ENCODE data around the gene TNIP2. TPM values are rescaled to one million over a fixed set of nuclear protein-coding genes. Genes with fewer than 3 reads are reported as not detected.

The TNIP2 gene
- total RNA-seq, 2 donors from 2014 or later: 43.6 to 61.3 TPM

DNA sequence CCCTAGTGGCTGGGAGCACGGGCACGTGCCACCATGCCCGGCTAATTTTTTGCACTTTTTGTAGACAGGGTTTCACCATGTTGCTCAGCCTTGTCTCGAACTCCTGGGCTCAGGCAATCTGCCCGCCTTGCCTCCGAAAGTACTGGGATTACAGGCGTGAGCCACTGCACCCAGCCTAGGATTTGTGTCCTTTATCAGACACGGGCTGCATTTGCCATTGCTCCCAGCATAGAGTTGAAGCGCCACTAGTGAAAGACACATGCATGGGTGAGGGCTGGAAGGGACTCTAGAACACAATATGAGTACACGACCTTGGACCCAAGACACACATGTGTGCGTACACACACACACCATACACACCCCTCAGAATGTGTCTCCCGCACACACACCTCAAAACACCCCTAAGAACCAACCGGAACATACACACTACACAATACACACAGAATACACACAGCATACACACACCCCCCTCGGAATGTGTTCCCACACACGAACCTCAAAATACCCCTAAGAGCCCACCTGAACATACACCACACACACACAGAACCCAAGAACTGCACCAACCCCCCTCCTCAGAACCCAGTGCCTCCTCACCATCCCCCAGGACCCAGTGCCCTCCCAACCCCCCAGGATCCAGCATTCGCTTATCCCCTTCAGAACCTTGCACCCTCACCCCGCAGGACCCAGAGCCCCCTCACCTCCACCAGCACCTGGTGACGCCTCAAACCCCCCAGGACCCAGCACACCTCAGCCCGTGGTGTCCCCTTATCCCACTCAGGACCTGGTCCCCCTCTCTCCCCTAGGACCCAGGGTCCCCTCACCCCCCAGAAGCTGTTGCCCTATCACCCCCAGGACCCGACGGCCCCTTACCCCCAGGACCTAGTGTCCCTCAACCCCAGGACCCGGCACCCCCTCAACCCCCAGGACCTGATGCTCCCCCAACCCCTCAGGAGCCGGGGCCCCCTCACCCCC, 1.0 kb downstream of the TNIP2 start:
- peak overlapping the region; percentile 42 to 93 for H3K9ac ChIP-seq (ENCODE audit: low read depth in 2 of 2, low read length in 2 of 2)
- H3K4me3 ChIP-seq: peak overlapping the region; percentile 71
- no peaks in the 10 kb centered on the region for H3K9me3 ChIP-seq
- intact Hi-C loops (cut with DNase I): no loop called here
- TF ChIP-seq, protein P1, sequence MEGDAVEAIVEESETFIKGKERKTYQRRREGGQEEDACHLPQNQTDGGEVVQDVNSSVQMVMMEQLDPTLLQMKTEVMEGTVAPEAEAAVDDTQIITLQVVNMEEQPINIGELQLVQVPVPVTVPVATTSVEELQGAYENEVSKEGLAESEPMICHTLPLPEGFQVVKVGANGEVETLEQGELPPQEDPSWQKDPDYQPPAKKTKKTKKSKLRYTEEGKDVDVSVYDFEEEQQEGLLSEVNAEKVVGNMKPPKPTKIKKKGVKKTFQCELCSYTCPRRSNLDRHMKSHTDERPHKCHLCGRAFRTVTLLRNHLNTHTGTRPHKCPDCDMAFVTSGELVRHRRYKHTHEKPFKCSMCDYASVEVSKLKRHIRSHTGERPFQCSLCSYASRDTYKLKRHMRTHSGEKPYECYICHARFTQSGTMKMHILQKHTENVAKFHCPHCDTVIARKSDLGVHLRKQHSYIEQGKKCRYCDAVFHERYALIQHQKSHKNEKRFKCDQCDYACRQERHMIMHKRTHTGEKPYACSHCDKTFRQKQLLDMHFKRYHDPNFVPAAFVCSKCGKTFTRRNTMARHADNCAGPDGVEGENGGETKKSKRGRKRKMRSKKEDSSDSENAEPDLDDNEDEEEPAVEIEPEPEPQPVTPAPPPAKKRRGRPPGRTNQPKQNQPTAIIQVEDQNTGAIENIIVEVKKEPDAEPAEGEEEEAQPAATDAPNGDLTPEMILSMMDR (IDR thresholded peaks at IDR 0.05): no peak
- no peaks in the 10 kb centered on the region for H3K27me3 ChIP-seq
- H3K4me1 ChIP-seq: peaks cover 10% of the 10 kb centered on the region
- H3K27ac ChIP-seq: peak overlapping the region; percentile 95
- H3K36me3 ChIP-seq: no peaks in the 10 kb centered on the region
- DNase-seq: no peak

DNA sequence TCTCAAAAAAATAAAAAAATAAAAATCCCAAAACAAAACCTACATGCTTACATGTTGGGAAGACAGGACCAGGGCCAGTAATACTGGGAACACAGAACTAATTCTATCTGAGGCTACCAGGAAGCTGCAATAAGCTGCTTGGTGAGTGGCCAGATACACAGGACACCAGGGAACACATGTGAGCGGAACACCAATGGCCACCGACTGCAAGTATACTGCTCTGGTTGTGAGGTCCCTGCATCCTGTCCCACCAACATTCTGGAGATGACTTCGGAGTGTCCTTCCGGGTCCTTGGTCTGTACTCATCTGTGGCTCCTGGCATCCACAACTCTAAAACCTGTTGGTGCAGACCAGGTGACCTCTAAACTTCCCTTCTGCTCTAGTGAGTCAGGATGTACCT, 2.7 kb downstream of the TNIP2 start:
- no peak overlapping the region for H3K27ac ChIP-seq
- no peak overlapping the region for H3K9ac ChIP-seq (ENCODE audit: low read depth in 2 of 2, low read length in 2 of 2)
- H3K4me3 ChIP-seq: no peak overlapping the region
- intact Hi-C loops (cut with DNase I): no loop called here
- no peaks in the 10 kb centered on the region for H3K36me3 ChIP-seq
- H3K27me3 ChIP-seq: no peaks in the 10 kb centered on the region
- TF ChIP-seq, protein P1 (IDR thresholded peaks at IDR 0.05): no peak
- no peak for DNase-seq
- H3K9me3 ChIP-seq: no peaks in the 10 kb centered on the region
- H3K4me1 ChIP-seq: peaks cover 10% of the 10 kb centered on the region

DNA sequence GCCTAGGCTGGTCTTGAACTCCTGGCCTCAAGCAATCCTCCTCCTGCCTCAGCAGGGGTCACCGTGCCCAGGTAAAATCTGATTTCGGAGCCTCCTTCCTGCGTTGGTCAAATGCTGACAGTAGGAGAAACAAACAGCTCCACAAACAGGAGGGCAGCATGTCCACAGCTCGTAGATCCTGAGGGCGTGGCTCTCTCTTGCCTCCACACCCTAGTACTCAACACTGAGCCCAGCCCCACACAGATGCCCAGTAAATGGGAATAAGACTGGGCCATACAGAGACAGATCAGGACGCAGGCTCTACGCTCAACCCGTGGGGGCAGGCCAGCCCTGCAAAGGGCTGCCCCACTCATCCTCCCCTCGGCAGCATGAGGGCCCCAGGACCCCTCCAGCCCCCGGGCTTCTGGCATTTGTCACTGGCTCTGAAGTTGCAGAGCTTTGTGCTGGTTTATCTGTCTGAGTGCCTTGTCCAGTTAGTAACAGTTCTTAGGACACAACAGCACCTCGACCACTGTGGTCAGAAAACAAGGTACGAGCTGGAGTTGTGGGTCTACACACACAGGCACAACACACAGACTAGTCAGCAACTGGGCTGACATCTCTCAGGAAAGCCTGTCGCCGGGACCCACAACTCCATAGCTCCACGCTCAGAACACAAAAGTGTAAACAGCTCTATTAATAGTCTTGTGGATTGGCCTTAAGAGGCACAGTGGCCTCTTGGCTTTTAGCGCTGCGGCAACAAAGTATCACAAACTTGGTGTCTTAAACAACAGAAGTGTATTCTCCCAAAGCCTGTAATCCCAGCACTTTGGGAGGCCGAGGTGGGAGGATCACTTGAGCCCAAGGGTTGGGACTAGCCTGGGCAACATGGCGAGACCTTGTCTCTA, 5.2 kb downstream of the TNIP2 start:
- Histone ChIP-seq H3K4me1 (peaks cover 13% of the 10 kb centered on the region), H3K27me3 (no peaks in the 10 kb centered on the region), H3K27ac (no peak overlapping the region), H3K9me3 (no peaks in the 10 kb centered on the region), H3K9ac (ENCODE audit: low read depth in 2 of 2, low read length in 2 of 2) (peak overlapping the region; percentile 29 to 30), H3K36me3 (peaks cover 6% of the 10 kb centered on the region), H3K4me3 (no peak overlapping the region)
- peak; percentile 72 for DNase-seq
- intact Hi-C loops (cut with DNase I): no loop called here
- TF ChIP-seq, protein P1 (IDR thresholded peaks at IDR 0.05): no peak

DNA sequence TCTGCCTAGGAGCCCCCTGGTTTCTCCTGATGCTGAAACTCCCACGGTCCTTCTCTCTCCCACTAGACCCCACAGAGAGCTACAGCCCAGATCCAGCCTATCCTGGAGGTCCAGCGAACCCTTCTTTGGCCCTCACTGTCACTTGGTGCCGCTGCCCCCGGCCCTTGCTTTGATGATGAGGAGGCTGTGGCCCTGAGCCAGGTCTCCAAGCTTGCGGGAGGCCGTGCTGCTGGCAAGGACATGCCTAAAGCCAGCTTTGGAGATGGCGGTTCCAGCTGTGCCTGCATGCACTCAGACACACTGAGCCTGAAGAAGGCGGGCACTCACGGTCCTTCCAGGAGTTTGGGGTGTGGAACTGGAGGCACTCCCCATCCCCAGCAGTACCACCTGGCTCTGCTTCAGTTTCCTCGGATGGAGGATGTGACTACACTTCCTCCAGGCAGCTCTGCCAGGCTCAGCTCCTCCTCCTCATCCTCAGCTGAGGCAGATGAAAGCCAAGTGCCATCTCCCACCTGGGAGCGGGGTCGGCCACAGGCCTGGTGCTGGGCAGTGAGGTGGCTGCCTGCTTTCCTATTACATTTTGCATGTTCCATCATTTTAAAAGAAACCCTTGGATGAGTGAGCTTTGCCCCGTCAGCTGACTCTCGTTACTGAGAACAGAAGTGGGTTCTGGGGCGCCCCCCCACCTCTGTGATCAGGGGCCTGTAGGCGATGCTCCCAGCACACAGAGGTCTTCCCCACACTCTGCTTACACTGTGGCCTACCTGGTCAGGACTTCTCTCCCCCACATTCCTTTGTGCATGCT, 9.0 kb downstream of the TNIP2 start:
- peak overlapping the region; percentile 39 for H3K27ac ChIP-seq
- H3K27me3 ChIP-seq: no peaks in the 10 kb centered on the region
- H3K4me1 ChIP-seq: peaks cover 13% of the 10 kb centered on the region
- peaks cover 10% of the 10 kb centered on the region for H3K36me3 ChIP-seq
- H3K4me3 ChIP-seq: no peak overlapping the region
- H3K9me3 ChIP-seq: no peaks in the 10 kb centered on the region
- no peak for DNase-seq
- TF ChIP-seq, protein P1 (IDR thresholded peaks at IDR 0.05): no peak
- intact Hi-C loops (cut with DNase I): no loop called here
- no peak overlapping the region for H3K9ac ChIP-seq (ENCODE audit: low read depth in 2 of 2, low read length in 2 of 2)
